Measurements from ENCODE around the gene KYAT1. TPM values are rescaled to one million over a fixed set of nuclear protein-coding genes. Genes with fewer than 3 reads are reported as not detected.

KYAT1 gene
- total and polyA plus RNA-seq, 2 of the 13 experiments (the other 11 are each of a cell fraction or from before 2014, with no cell fraction given): 9.2 to 46.5 TPM

GRCh38 chr9:128818839-128819715, 62.7 kb downstream of the KYAT1 start (continued):
- TF ChIP-seq, protein P1, sequence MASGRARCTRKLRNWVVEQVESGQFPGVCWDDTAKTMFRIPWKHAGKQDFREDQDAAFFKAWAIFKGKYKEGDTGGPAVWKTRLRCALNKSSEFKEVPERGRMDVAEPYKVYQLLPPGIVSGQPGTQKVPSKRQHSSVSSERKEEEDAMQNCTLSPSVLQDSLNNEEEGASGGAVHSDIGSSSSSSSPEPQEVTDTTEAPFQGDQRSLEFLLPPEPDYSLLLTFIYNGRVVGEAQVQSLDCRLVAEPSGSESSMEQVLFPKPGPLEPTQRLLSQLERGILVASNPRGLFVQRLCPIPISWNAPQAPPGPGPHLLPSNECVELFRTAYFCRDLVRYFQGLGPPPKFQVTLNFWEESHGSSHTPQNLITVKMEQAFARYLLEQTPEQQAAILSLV (CRISPR knock-in tag; IDR thresholded peaks at IDR 0.05; ENCODE audit: borderline replicate concordance): peak; percentile 60; the same call in 1 of the 2 replicates
- 0 out of 2 replicates have a peak, but pooled peaks have one; percentile 20 for TF ChIP-seq ZNF891 (CRISPR knock-in tag; IDR thresholded peaks at IDR 0.05)
- TF ChIP-seq ZNF333 (CRISPR knock-in tag; IDR thresholded peaks at IDR 0.05; ENCODE audit: borderline replicate concordance): 0 out of 2 replicates have a peak, but pooled peaks have one; percentile 49
- TF ChIP-seq RARG (CRISPR knock-in tag; IDR thresholded peaks at IDR 0.05; ENCODE audit: low read depth): no peak
- TF ChIP-seq SMAD3 (CRISPR knock-in tag; IDR thresholded peaks at IDR 0.05): no peak
- TF ChIP-seq HNRNPUL1 (IDR thresholded peaks at IDR 0.05; ENCODE audit: low read depth, low read length): no peak
- TF ChIP-seq ZNF776 (CRISPR knock-in tag; IDR thresholded peaks at IDR 0.05): peak; percentile 46; the same call in 1 of the 2 replicates
- TF ChIP-seq KLF15 (CRISPR knock-in tag; IDR thresholded peaks at IDR 0.05; ENCODE audit: borderline replicate concordance): peak; percentile 49; the same call in 1 of the 2 replicates
- TF ChIP-seq, protein P2, sequence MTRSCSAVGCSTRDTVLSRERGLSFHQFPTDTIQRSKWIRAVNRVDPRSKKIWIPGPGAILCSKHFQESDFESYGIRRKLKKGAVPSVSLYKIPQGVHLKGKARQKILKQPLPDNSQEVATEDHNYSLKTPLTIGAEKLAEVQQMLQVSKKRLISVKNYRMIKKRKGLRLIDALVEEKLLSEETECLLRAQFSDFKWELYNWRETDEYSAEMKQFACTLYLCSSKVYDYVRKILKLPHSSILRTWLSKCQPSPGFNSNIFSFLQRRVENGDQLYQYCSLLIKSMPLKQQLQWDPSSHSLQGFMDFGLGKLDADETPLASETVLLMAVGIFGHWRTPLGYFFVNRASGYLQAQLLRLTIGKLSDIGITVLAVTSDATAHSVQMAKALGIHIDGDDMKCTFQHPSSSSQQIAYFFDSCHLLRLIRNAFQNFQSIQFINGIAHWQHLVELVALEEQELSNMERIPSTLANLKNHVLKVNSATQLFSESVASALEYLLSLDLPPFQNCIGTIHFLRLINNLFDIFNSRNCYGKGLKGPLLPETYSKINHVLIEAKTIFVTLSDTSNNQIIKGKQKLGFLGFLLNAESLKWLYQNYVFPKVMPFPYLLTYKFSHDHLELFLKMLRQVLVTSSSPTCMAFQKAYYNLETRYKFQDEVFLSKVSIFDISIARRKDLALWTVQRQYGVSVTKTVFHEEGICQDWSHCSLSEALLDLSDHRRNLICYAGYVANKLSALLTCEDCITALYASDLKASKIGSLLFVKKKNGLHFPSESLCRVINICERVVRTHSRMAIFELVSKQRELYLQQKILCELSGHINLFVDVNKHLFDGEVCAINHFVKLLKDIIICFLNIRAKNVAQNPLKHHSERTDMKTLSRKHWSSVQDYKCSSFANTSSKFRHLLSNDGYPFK (CRISPR knock-in tag; IDR thresholded peaks at IDR 0.05; ENCODE audit: borderline replicate concordance): no peak
- TF ChIP-seq RXRB (CRISPR knock-in tag; IDR thresholded peaks at IDR 0.05; ENCODE audit: borderline replicate concordance): 0 out of 2 replicates have a peak, but pooled peaks have one; percentile 16
- 0 out of 2 replicates have a peak, but pooled peaks have one; percentile 29 for TF ChIP-seq PBX3 (CRISPR knock-in tag; IDR thresholded peaks at IDR 0.05; ENCODE audit: borderline replicate concordance)
- TF ChIP-seq, protein P3, sequence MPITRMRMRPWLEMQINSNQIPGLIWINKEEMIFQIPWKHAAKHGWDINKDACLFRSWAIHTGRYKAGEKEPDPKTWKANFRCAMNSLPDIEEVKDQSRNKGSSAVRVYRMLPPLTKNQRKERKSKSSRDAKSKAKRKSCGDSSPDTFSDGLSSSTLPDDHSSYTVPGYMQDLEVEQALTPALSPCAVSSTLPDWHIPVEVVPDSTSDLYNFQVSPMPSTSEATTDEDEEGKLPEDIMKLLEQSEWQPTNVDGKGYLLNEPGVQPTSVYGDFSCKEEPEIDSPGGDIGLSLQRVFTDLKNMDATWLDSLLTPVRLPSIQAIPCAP (CRISPR knock-in tag; IDR thresholded peaks at IDR 0.05; ENCODE audit: low read depth): no peak
- TF ChIP-seq POGK (CRISPR knock-in tag; conservative IDR thresholded peaks at IDR 0.05): peak; percentile 64; the same call in 1 of the 2 replicates
- TF ChIP-seq ATF2 (CRISPR knock-in tag; IDR thresholded peaks at IDR 0.05): no peak
- no peak for TF ChIP-seq SKI (IDR thresholded peaks at IDR 0.05; ENCODE audit: partially characterized antibody)
- TF ChIP-seq ZNF792 (CRISPR knock-in tag; IDR thresholded peaks at IDR 0.05): no peak
